ENCODE data around the gene POM121L2.

Gene POM121L2

GRCh38 chr6:27296106-27296783 is 15.8 kb downstream of the POM121L2 start:
- no peak for TF ChIP-seq CTCF (IDR thresholded peaks at IDR 0.05; ENCODE audit: low read depth, low read length)
- in situ Hi-C loops (cut with HindIII; ENCODE audit: low sequenced_read_pairs) = no loop called here
- peak; percentile 31 for DNase-seq (ENCODE audit: low read depth, low spot score)
- H3K4me3 ChIP-seq (ENCODE audit: low read depth, low read length) = peak overlapping the region; percentile 43

- H3K4me3 ChIP-seq (ENCODE audit: low read depth, low read length) = peak overlapping the region; percentile 43
- DNase-seq (ENCODE audit: low read depth, low spot score) = peak; percentile 64
- TF ChIP-seq CTCF (IDR thresholded peaks at IDR 0.05; ENCODE audit: low read depth, low read length) = no peak
- in situ Hi-C loops (cut with HindIII; ENCODE audit: low sequenced_read_pairs) = no loop called here
Observed at GRCh38 chr6:27295301-27296079, 16.6 kb downstream of the POM121L2 start.

- in situ Hi-C loops (cut with HindIII; ENCODE audit: low sequenced_read_pairs) = no loop called here
- DNase-seq (ENCODE audit: low read depth, low spot score) = no peak
- TF ChIP-seq CTCF (IDR thresholded peaks at IDR 0.05; ENCODE audit: low read depth, low read length) = no peak
- no peak overlapping the region for H3K4me3 ChIP-seq (ENCODE audit: low read depth, low read length)
Observed at GRCh38 chr6:27294409-27294808, 17.7 kb downstream of the POM121L2 start.

DNA sequence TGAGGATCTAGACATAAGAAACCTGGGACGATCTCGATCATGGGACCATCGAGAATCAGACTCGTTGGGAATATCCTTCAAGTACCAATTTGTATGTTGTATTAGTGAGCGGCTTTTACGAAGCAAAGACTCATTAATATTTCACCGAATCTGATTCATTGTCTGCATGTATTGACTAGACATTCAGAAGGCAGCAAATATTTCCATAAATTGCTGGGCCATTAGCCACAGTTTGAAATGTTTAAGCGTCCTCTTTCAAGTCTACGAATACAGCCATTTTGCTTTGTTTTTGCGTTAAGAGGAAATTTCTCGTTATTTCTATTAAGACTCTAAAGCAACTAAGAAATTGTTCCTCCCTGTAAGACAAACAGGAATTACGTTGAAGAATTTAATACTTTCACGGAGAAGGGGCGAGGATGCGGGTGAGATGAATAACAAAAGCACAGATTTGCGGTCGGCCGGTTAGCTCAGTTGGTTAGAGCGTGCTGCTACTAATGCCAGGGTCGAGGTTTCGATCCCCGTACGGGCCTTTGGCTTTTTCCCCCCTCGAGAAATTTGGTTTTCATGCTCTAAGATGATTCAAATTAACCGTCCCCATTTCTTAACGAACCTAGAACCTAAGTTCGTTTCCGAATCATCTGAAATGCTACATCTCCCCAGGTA is 18.5 kb downstream of the POM121L2 start:
- in situ Hi-C loops (cut with HindIII; ENCODE audit: low sequenced_read_pairs) = no loop called here
- no peak overlapping the region for H3K4me3 ChIP-seq (ENCODE audit: low read depth, low read length)
- DNase-seq (ENCODE audit: low read depth, low spot score) = peak; percentile 40
- TF ChIP-seq CTCF (IDR thresholded peaks at IDR 0.05; ENCODE audit: low read depth, low read length) = no peak

DNA sequence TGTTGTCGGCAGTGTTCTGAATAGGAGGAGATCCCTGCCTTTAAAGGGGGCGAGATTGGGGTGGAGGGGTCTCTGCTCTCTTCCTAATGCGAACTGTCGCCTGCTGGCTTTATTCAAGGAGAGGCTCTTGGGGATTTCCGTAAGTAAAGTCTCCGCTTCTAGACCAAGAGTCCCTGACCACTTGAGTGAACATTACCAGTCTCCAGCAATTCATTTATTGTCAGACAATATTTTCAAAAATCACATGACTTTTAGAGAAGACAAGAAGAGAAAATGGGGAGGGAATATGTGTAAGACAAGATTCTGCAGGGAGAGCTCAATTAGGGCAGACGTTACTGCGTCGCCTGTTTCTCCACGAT is 21.2 kb downstream of the POM121L2 start:
- in situ Hi-C loops (cut with HindIII; ENCODE audit: low sequenced_read_pairs) = no loop called here
- no peak for DNase-seq (ENCODE audit: low read depth, low spot score)
- H3K4me3 ChIP-seq (ENCODE audit: low read depth, low read length) = no peak overlapping the region
- no peak for TF ChIP-seq CTCF (IDR thresholded peaks at IDR 0.05; ENCODE audit: low read depth, low read length)

- DNase-seq (ENCODE audit: low read depth, low spot score) = no peak
- in situ Hi-C loops (cut with HindIII; ENCODE audit: low sequenced_read_pairs) = no loop called here
- no peak overlapping the region for H3K4me3 ChIP-seq (ENCODE audit: low read depth, low read length)
- no peak for TF ChIP-seq CTCF (IDR thresholded peaks at IDR 0.05; ENCODE audit: low read depth, low read length)
Observed at GRCh38 chr6:27290065-27290849, 21.8 kb downstream of the POM121L2 start.

All from astrocyte of the spinal cord (primary cell).